ENCODE measurements around the gene SOS1.

DNA sequence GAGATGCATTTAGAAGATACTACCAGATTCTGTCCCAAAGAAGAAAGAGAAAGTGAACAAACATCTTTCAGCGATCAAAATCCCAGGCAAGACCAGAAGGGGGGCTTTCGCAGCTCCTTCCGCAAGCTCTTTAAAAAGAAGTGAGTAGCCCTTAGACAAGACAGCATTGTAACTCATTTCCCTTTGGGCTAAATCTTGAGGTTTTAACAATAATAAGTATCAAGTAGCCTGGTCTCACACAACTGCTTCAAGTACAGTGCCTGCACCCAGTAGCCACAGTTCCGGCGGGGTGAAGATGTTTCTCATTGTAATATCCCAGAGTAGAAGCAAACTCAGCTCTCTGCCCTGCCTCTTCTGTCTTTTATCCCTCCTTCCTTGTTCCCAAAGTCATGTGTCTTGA is 154.8 kb downstream of the SOS1 start:
- TF ChIP-seq, protein P1, sequence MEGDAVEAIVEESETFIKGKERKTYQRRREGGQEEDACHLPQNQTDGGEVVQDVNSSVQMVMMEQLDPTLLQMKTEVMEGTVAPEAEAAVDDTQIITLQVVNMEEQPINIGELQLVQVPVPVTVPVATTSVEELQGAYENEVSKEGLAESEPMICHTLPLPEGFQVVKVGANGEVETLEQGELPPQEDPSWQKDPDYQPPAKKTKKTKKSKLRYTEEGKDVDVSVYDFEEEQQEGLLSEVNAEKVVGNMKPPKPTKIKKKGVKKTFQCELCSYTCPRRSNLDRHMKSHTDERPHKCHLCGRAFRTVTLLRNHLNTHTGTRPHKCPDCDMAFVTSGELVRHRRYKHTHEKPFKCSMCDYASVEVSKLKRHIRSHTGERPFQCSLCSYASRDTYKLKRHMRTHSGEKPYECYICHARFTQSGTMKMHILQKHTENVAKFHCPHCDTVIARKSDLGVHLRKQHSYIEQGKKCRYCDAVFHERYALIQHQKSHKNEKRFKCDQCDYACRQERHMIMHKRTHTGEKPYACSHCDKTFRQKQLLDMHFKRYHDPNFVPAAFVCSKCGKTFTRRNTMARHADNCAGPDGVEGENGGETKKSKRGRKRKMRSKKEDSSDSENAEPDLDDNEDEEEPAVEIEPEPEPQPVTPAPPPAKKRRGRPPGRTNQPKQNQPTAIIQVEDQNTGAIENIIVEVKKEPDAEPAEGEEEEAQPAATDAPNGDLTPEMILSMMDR (IDR thresholded peaks at IDR 0.05), result no peak
- no peak for TF ChIP-seq POLR2A (IDR thresholded peaks at IDR 0.05)
